Neural cell (in vitro differentiated cells): ENCODE results near the gene GALNT10. TPM values are rescaled to one million over a fixed set of nuclear protein-coding genes. Genes with fewer than 3 reads are reported as not detected.

Source experiments
- H2AFZ ChIP-seq: fragments of 200-600, 300-800 bp; sonication (generic), shearing (Covaris generic); 2 replicates; pipeline ENCODE4 v1.6.0; 2014; ENCODE audit warnings: low read depth, mild to moderate bottlenecking, antibody characterized with exemption, low read length, moderate library complexity
- H3F3A ChIP-seq: fragments of 200-600 bp; shearing (Covaris generic); 2 replicates; pipeline ENCODE4 v1.6.1; 2016; ENCODE audit warnings: mild to moderate bottlenecking, moderate library complexity, mixed read lengths, antibody characterized with exemption, low read length; ENCODE audit not compliant: insufficient read depth, poor library complexity, severe bottlenecking
- H3K27ac ChIP-seq: fragments of 200-600, 300-800 bp; sonication (generic), shearing (Covaris generic); 2 replicates; pipeline ENCODE4 v1.5.1; 2014; ENCODE audit warnings: mild to moderate bottlenecking, low read length, moderate library complexity
- H3K27me3 ChIP-seq: fragments of 300-800, 200-600 bp; sonication (generic), shearing (Covaris generic); 2 replicates; pipeline ENCODE4 v1.6.0; 2014; ENCODE audit warnings: mild to moderate bottlenecking, low read depth, low read length, moderate library complexity; ENCODE audit not compliant: insufficient read depth
- H3K36me3 ChIP-seq: fragments of 300-800, 200-600 bp; sonication (generic), shearing (Covaris generic); 2 replicates; pipeline ENCODE4 v1.5.1; 2014; ENCODE audit warnings: mild to moderate bottlenecking, antibody characterized with exemption, low read length, moderate library complexity; ENCODE audit not compliant: insufficient read depth
- H3K4me2 ChIP-seq: fragments of 300-800, 200-600 bp; sonication (generic), shearing (Covaris generic); 2 replicates; pipeline ENCODE4 v1.6.0; 2014; ENCODE audit warnings: mild to moderate bottlenecking, low read length
- H3K4me3 ChIP-seq: fragments of 300-800, 200-600 bp; sonication (generic), shearing (Covaris generic); 2 replicates; pipeline ENCODE4 v1.5.1; 2014; ENCODE audit warnings: mild to moderate bottlenecking, low read length, moderate library complexity
- H3K79me2 ChIP-seq: fragments of 200-600 bp; shearing (Covaris generic); replicated peaks from 2 replicates; pipeline ENCODE4 v1.6.0; 2014; ENCODE audit warnings: mild to moderate bottlenecking, low read length, moderate library complexity; ENCODE audit not compliant: insufficient read depth
- H3K9ac ChIP-seq: fragments of 300-800, 200-600 bp; sonication (generic), shearing (Covaris generic); 2 replicates; pipeline ENCODE4 v1.6.1; 2016; ENCODE audit warnings: mild to moderate bottlenecking, low read length, mixed read lengths
- H3K9me2 ChIP-seq: fragments of 200-600 bp; shearing (Covaris generic); 2 replicates; pipeline ENCODE4 v1.6.1; 2016; ENCODE audit warnings: mild to moderate bottlenecking, low read length, mixed read lengths; ENCODE audit not compliant: insufficient read depth
- H3K9me3 ChIP-seq: fragments of 200-600, 300-800 bp; sonication (generic), shearing (Covaris generic); 2 replicates; pipeline ENCODE4 v1.6.1; 2016; ENCODE audit warnings: mild to moderate bottlenecking, mixed run types, low read length, moderate library complexity, mixed read lengths
- H4K20me1 ChIP-seq: fragments of 200-600 bp; shearing (Covaris generic); 2 replicates; pipeline ENCODE4 v1.6.1; 2016; ENCODE audit warnings: mild to moderate bottlenecking, mixed run types; ENCODE audit not compliant: insufficient read depth
- EP300 ChIP-seq: fragments of 450-650 bp; conservative IDR thresholded peaks from 2 replicates; pipeline ENCODE4 v1.6.1; 2014; ENCODE audit warnings: antibody characterized with exemption, mild to moderate bottlenecking, moderate library complexity; ENCODE audit not compliant: poor library complexity, severe bottlenecking
- EZH2 ChIP-seq: fragments of 200-600, 300-800 bp; shearing (Covaris generic), sonication (generic); IDR thresholded peaks from 2 replicates; pipeline ENCODE4 v1.6.1; 2014; ENCODE audit warnings: antibody characterized with exemption, low read length, borderline replicate concordance, mild to moderate bottlenecking; ENCODE audit not compliant: insufficient read depth, poor library complexity, severe bottlenecking
- MXI1 ChIP-seq: fragments of 450-650 bp; conservative IDR thresholded peaks from 2 replicates; pipeline ENCODE4 v1.6.1; 2014; ENCODE audit warnings: antibody characterized with exemption, mild to moderate bottlenecking; ENCODE audit not compliant: poor library complexity, severe bottlenecking
- POLR2AphosphoS5 ChIP-seq: IDR thresholded peaks from 2 replicates; pipeline ENCODE4 v1.6.1; 2012
- RAD21 ChIP-seq: fragments of 450-650 bp; conservative IDR thresholded peaks from 2 replicates; pipeline ENCODE4 v1.6.1; 2014; ENCODE audit warnings: antibody characterized with exemption, mild to moderate bottlenecking, moderate library complexity
- SMC3 ChIP-seq: fragments of 450-650 bp; conservative IDR thresholded peaks from 2 replicates; pipeline ENCODE4 v1.6.1; 2014; ENCODE audit warnings: antibody characterized with exemption, mild to moderate bottlenecking, moderate library complexity; ENCODE audit not compliant: poor library complexity
- TAF1 ChIP-seq: IDR thresholded peaks from 2 replicates; pipeline ENCODE4 v1.6.1; 2012; ENCODE audit warnings: low read depth
- polyA plus RNA-seq: library from polyadenylated mRNA; depleted of rRNA; stranded (reverse); fragments of >200 nt; gene quantifications from 2 replicates; pipeline ENCODE4 v1.2.3, GENCODE V29; 2014
- TF ChIP-seq, protein P1 (sequence below): fragments of 450-650 bp; IDR thresholded peaks from 2 replicates; pipeline ENCODE4 v1.5.1; 2014; ENCODE audit warnings: antibody characterized with exemption, mild to moderate bottlenecking, moderate library complexity; ENCODE audit not compliant: poor library complexity, severe bottlenecking
- TF ChIP-seq, protein P2 (sequence below): IDR thresholded peaks from 2 replicates; pipeline ENCODE4 v1.6.1; 2012; ENCODE audit warnings: borderline replicate concordance

GALNT10 gene
- polyA plus RNA-seq, 1 donor from 2014 or later, result 3.1 TPM

DNA sequence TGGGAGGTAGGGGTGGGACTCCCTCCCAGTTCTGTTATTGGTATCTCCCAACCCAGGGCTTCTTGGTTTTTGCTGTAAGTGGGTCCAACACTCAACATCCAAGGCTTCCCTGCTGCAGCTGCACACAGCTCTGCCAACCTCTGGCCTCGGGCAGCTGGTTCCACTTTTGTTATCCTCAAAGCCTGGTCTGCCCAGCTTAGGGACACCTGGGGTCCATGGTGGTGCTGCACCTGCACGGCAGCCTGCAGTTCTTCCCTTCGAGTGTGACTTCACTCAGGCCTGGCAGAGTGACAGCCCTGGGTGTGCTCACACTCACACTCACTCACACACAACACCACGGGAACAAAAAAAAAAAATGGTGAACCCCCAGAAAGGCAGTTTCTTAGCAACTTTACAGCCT, 239.9 kb downstream of the GALNT10 start:
- Histone ChIP-seq H3K9me3 (no peaks in the 10 kb centered on the region), H3K27me3 (no peaks in the 10 kb centered on the region), H3K36me3 (no peaks in the 10 kb centered on the region), H3F3A (no peaks in the 10 kb centered on the region), H3K4me2 (no peak overlapping the region), H2AFZ (no peak overlapping the region), H3K27ac (no peak overlapping the region), H3K9ac (no peak overlapping the region), H3K9me2 (no peaks in the 10 kb centered on the region), H3K4me3 (no peak overlapping the region), H3K79me2 (no peaks in the 10 kb centered on the region), H4K20me1 (no peaks in the 10 kb centered on the region)
- TF ChIP-seq SMC3, result no peak
- no peak for TF ChIP-seq POLR2AphosphoS5
- TF ChIP-seq EP300, result no peak
- TF ChIP-seq MXI1, result no peak
- no peak for TF ChIP-seq EZH2
- no peak for TF ChIP-seq RAD21

DNA sequence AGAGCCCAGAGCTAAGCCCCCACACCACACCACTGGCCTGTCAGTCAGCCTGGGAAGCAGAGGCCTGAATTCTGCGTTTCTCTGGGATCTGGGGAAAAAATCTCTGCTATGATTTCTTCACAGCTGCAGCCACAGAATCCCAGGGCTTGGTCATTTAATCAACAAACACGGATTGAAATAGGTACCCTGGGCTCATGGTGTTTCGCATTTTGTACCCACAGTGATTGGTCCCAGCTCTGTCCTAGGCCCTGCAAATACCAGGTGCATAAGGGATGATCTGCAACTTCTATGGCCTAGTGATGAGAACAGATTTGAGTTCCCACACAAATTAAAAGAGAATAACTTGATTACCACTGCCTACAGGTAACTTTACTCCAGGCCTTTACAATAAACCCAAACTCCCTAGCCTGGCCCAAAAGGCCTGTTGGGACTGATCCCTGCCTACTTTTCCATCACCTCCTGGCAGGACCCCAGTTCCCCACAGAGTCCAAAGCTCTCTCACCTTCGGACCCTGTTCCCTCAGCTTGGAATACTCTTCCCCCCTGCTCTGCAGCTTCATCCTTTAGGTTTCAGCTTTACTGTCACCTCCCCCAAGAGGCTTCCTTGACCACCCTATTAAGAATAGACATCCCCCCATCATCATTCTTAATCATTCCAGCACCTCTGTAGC, 240.6 kb downstream of the GALNT10 start:
- TF ChIP-seq RAD21 (no peak), SMC3 (no peak), MXI1 (no peak), TAF1 (no peak), EP300 (no peak), POLR2AphosphoS5 (no peak), EZH2 (no peak)
- TF ChIP-seq, protein P1, sequence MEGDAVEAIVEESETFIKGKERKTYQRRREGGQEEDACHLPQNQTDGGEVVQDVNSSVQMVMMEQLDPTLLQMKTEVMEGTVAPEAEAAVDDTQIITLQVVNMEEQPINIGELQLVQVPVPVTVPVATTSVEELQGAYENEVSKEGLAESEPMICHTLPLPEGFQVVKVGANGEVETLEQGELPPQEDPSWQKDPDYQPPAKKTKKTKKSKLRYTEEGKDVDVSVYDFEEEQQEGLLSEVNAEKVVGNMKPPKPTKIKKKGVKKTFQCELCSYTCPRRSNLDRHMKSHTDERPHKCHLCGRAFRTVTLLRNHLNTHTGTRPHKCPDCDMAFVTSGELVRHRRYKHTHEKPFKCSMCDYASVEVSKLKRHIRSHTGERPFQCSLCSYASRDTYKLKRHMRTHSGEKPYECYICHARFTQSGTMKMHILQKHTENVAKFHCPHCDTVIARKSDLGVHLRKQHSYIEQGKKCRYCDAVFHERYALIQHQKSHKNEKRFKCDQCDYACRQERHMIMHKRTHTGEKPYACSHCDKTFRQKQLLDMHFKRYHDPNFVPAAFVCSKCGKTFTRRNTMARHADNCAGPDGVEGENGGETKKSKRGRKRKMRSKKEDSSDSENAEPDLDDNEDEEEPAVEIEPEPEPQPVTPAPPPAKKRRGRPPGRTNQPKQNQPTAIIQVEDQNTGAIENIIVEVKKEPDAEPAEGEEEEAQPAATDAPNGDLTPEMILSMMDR, result no peak
- TF ChIP-seq, protein P2, sequence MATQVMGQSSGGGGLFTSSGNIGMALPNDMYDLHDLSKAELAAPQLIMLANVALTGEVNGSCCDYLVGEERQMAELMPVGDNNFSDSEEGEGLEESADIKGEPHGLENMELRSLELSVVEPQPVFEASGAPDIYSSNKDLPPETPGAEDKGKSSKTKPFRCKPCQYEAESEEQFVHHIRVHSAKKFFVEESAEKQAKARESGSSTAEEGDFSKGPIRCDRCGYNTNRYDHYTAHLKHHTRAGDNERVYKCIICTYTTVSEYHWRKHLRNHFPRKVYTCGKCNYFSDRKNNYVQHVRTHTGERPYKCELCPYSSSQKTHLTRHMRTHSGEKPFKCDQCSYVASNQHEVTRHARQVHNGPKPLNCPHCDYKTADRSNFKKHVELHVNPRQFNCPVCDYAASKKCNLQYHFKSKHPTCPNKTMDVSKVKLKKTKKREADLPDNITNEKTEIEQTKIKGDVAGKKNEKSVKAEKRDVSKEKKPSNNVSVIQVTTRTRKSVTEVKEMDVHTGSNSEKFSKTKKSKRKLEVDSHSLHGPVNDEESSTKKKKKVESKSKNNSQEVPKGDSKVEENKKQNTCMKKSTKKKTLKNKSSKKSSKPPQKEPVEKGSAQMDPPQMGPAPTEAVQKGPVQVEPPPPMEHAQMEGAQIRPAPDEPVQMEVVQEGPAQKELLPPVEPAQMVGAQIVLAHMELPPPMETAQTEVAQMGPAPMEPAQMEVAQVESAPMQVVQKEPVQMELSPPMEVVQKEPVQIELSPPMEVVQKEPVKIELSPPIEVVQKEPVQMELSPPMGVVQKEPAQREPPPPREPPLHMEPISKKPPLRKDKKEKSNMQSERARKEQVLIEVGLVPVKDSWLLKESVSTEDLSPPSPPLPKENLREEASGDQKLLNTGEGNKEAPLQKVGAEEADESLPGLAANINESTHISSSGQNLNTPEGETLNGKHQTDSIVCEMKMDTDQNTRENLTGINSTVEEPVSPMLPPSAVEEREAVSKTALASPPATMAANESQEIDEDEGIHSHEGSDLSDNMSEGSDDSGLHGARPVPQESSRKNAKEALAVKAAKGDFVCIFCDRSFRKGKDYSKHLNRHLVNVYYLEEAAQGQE, result no peak
- no peak overlapping the region for H2AFZ ChIP-seq
- no peak overlapping the region for H3K27ac ChIP-seq
- peaks cover 2% of the 10 kb centered on the region for H3K9me3 ChIP-seq
- no peaks in the 10 kb centered on the region for H3K79me2 ChIP-seq
- H3K36me3 ChIP-seq, result no peaks in the 10 kb centered on the region
- no peaks in the 10 kb centered on the region for H3F3A ChIP-seq
- no peaks in the 10 kb centered on the region for H3K9me2 ChIP-seq
- H3K27me3 ChIP-seq, result no peaks in the 10 kb centered on the region
- H4K20me1 ChIP-seq, result no peaks in the 10 kb centered on the region
- H3K4me2 ChIP-seq, result no peak overlapping the region
- no peak overlapping the region for H3K9ac ChIP-seq
- no peak overlapping the region for H3K4me3 ChIP-seq
